ENCODE results near the gene GPHA2. TPM values are rescaled to one million over a fixed set of nuclear protein-coding genes. Genes with fewer than 3 reads are reported as not detected.

Gene GPHA2
- total RNA-seq, 4 donors from 2014 or later = not detected

- TF ChIP-seq, protein P1, sequence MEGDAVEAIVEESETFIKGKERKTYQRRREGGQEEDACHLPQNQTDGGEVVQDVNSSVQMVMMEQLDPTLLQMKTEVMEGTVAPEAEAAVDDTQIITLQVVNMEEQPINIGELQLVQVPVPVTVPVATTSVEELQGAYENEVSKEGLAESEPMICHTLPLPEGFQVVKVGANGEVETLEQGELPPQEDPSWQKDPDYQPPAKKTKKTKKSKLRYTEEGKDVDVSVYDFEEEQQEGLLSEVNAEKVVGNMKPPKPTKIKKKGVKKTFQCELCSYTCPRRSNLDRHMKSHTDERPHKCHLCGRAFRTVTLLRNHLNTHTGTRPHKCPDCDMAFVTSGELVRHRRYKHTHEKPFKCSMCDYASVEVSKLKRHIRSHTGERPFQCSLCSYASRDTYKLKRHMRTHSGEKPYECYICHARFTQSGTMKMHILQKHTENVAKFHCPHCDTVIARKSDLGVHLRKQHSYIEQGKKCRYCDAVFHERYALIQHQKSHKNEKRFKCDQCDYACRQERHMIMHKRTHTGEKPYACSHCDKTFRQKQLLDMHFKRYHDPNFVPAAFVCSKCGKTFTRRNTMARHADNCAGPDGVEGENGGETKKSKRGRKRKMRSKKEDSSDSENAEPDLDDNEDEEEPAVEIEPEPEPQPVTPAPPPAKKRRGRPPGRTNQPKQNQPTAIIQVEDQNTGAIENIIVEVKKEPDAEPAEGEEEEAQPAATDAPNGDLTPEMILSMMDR (IDR thresholded peaks at IDR 0.05; ENCODE audit: low read depth) = no peak
These were observed 42.3 kb downstream of the GPHA2 start for GRCh38 chr11:64893194-64894069.

- TF ChIP-seq, protein P1 (IDR thresholded peaks at IDR 0.05; ENCODE audit: low read depth) = no peak
These were observed 42.9 kb downstream of the GPHA2 start for GRCh38 chr11:64892838-64893193.

DNA sequence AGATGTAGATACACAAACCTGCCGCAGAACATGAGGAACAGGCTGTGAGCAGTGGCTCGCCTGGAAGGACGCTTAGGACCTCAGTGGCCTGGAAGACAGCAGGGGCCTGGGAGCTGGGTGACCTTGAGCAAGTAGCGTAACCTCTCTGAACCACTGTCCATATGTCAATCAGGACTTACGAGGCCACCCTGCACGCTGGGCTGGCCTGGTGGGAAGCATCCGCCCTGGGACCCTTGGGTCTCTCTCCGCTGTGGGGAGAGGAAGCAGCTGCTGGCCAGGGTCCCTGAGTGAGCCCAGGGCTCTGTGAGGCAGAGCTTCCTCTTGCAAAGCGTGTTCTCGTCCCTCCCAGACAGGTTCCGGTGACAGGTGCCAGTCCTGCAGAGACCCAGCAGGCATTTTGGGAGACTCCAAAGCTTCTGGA is 43.3 kb downstream of the GPHA2 start:
- TF ChIP-seq, protein P1 (IDR thresholded peaks at IDR 0.05; ENCODE audit: low read depth) = no peak

GRCh38 chr11:64891880-64892279 is 43.8 kb downstream of the GPHA2 start:
- TF ChIP-seq, protein P1 (IDR thresholded peaks at IDR 0.05; ENCODE audit: low read depth) = no peak

GRCh38 chr11:64891215-64891848 is 44.4 kb downstream of the GPHA2 start:
- TF ChIP-seq, protein P1 (IDR thresholded peaks at IDR 0.05; ENCODE audit: low read depth) = no peak

GRCh38 chr11:64890522-64890939 is 45.2 kb downstream of the GPHA2 start:
- TF ChIP-seq, protein P1 (IDR thresholded peaks at IDR 0.05; ENCODE audit: low read depth) = no peak

- TF ChIP-seq, protein P1 (IDR thresholded peaks at IDR 0.05; ENCODE audit: low read depth) = no peak
These were observed 46.8 kb downstream of the GPHA2 start for GRCh38 chr11:64888729-64889511.
